ENCODE data around the gene MDN1. TPM values are rescaled to one million over a fixed set of nuclear protein-coding genes. Genes with fewer than 3 reads are reported as not detected.

Gene MDN1
- total and polyA plus RNA-seq, 2 of the 8 experiments (the other 6 are each of a cell fraction or from before 2014, with no cell fraction given): 53.5 to 179 TPM

GRCh38 chr6:89688328-89688727, 131.3 kb downstream of the MDN1 start (continued):
- no peak for TF ChIP-seq TCF12 (IDR thresholded peaks at IDR 0.05; ENCODE audit: low read depth, low read length)
- no peak for TF ChIP-seq POLR2A (IDR thresholded peaks at IDR 0.05; ENCODE audit: control extremely low read depth in 1 of 2, low read depth in 2 of 2, low read length in 2 of 2)
- no peak for TF ChIP-seq RXRA (IDR thresholded peaks at IDR 0.05; ENCODE audit: insufficient read depth, low read depth, low read length)
- no peak for TF ChIP-seq CHD7 (IDR thresholded peaks at IDR 0.05; ENCODE audit: insufficient replicate concordance, low read length)
